Measurements from ENCODE around the gene AOPEP. TPM values are rescaled to one million over a fixed set of nuclear protein-coding genes. Genes with fewer than 3 reads are reported as not detected.

AOPEP gene
- polyA plus RNA-seq, 1 donor from 2014 or later, result 10.0 TPM

DNA sequence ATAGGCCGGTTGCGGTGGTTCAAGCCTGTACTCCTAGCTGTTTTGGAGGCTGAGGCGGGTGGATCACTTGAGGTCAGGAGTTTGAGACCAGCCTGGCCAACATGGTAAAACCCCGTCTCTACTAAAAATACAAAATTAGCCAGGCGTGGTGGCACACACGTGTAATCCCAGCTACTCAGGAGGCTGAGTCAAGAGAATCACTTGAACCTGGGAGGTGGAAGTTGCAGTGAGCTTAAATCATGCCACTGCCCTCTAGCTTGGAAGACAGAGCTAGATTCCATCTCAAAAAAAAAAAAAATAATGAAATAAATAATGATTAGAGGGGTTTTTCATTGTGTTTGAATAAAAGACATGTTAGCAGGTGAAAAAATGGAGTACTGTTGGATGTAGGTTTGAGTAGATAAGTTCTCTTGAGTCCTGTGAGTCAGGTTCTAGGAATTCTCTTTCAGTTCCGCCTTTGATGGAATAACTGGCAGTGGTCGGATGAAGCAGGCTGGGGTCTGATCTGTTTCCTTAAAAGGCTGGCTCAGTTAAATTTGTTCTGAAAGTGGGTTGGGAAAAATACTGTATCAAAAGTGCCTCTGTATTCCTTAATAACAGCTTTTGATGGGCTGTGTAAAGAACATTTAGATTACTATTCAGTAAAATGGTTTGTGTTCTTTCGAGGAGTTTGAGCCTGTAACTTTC lies 73.2 kb downstream of the AOPEP start:
- Histone ChIP-seq H3K27ac (ENCODE audit: low read length) (no peak overlapping the region), H3K4me2 (ENCODE audit: low read length) (no peak overlapping the region), H3K36me3 (ENCODE audit: insufficient read depth, low read length) (peaks cover 3% of the 10 kb centered on the region), H4K20me1 (ENCODE audit: insufficient read depth) (no peaks in the 10 kb centered on the region), H3K9ac (ENCODE audit: low read length) (no peak overlapping the region), H3K79me2 (replicated peaks; ENCODE audit: insufficient read depth, low read length) (no peaks in the 10 kb centered on the region), H2AFZ (ENCODE audit: low read depth, low read length) (no peak overlapping the region), H3K9me3 (ENCODE audit: low read length) (no peaks in the 10 kb centered on the region), H3K9me2 (ENCODE audit: insufficient read depth, low read length) (no peaks in the 10 kb centered on the region), H3F3A (ENCODE audit: insufficient read depth, low read length, poor library complexity, severe bottlenecking) (no peaks in the 10 kb centered on the region), H3K4me3 (ENCODE audit: low read length) (no peak overlapping the region), H3K27me3 (ENCODE audit: insufficient read depth, low read depth, low read length) (no peaks in the 10 kb centered on the region)
- TF ChIP-seq POLR2AphosphoS5 (IDR thresholded peaks at IDR 0.05) (no peak), RAD21 (conservative IDR thresholded peaks at IDR 0.05) (no peak)
- TF ChIP-seq, protein P1, sequence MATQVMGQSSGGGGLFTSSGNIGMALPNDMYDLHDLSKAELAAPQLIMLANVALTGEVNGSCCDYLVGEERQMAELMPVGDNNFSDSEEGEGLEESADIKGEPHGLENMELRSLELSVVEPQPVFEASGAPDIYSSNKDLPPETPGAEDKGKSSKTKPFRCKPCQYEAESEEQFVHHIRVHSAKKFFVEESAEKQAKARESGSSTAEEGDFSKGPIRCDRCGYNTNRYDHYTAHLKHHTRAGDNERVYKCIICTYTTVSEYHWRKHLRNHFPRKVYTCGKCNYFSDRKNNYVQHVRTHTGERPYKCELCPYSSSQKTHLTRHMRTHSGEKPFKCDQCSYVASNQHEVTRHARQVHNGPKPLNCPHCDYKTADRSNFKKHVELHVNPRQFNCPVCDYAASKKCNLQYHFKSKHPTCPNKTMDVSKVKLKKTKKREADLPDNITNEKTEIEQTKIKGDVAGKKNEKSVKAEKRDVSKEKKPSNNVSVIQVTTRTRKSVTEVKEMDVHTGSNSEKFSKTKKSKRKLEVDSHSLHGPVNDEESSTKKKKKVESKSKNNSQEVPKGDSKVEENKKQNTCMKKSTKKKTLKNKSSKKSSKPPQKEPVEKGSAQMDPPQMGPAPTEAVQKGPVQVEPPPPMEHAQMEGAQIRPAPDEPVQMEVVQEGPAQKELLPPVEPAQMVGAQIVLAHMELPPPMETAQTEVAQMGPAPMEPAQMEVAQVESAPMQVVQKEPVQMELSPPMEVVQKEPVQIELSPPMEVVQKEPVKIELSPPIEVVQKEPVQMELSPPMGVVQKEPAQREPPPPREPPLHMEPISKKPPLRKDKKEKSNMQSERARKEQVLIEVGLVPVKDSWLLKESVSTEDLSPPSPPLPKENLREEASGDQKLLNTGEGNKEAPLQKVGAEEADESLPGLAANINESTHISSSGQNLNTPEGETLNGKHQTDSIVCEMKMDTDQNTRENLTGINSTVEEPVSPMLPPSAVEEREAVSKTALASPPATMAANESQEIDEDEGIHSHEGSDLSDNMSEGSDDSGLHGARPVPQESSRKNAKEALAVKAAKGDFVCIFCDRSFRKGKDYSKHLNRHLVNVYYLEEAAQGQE (IDR thresholded peaks at IDR 0.05; ENCODE audit: borderline replicate concordance), result no peak

GRCh38 chr9:94800424-94801117 lies 74.1 kb downstream of the AOPEP start:
- no peaks in the 10 kb centered on the region for H3K79me2 ChIP-seq (replicated peaks; ENCODE audit: insufficient read depth, low read length)
- no peak overlapping the region for H2AFZ ChIP-seq (ENCODE audit: low read depth, low read length)
- no peak overlapping the region for H3K9ac ChIP-seq (ENCODE audit: low read length)
- no peaks in the 10 kb centered on the region for H3K27me3 ChIP-seq (ENCODE audit: insufficient read depth, low read depth, low read length)
- H3K4me3 ChIP-seq (ENCODE audit: low read length), result no peak overlapping the region
- H3K27ac ChIP-seq (ENCODE audit: low read length), result no peak overlapping the region
- no peaks in the 10 kb centered on the region for H4K20me1 ChIP-seq (ENCODE audit: insufficient read depth)
- no peaks in the 10 kb centered on the region for H3K9me2 ChIP-seq (ENCODE audit: insufficient read depth, low read length)
- no peak overlapping the region for H3K4me2 ChIP-seq (ENCODE audit: low read length)
- TF ChIP-seq, protein P2, sequence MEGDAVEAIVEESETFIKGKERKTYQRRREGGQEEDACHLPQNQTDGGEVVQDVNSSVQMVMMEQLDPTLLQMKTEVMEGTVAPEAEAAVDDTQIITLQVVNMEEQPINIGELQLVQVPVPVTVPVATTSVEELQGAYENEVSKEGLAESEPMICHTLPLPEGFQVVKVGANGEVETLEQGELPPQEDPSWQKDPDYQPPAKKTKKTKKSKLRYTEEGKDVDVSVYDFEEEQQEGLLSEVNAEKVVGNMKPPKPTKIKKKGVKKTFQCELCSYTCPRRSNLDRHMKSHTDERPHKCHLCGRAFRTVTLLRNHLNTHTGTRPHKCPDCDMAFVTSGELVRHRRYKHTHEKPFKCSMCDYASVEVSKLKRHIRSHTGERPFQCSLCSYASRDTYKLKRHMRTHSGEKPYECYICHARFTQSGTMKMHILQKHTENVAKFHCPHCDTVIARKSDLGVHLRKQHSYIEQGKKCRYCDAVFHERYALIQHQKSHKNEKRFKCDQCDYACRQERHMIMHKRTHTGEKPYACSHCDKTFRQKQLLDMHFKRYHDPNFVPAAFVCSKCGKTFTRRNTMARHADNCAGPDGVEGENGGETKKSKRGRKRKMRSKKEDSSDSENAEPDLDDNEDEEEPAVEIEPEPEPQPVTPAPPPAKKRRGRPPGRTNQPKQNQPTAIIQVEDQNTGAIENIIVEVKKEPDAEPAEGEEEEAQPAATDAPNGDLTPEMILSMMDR (IDR thresholded peaks at IDR 0.05; ENCODE audit: poor library complexity, severe bottlenecking), result no peak
- no peak for TF ChIP-seq MXI1 (conservative IDR thresholded peaks at IDR 0.05; ENCODE audit: poor library complexity, severe bottlenecking)
- TF ChIP-seq TAF1 (IDR thresholded peaks at IDR 0.05; ENCODE audit: low read depth), result no peak
- no peak for TF ChIP-seq SMC3 (conservative IDR thresholded peaks at IDR 0.05; ENCODE audit: poor library complexity)
- TF ChIP-seq RAD21 (conservative IDR thresholded peaks at IDR 0.05), result no peak
- TF ChIP-seq POLR2AphosphoS5 (IDR thresholded peaks at IDR 0.05), result no peak
- TF ChIP-seq EP300 (conservative IDR thresholded peaks at IDR 0.05; ENCODE audit: poor library complexity, severe bottlenecking), result no peak
- TF ChIP-seq, protein P1 (IDR thresholded peaks at IDR 0.05; ENCODE audit: borderline replicate concordance), result no peak
- no peak for TF ChIP-seq EZH2 (IDR thresholded peaks at IDR 0.05; ENCODE audit: borderline replicate concordance, insufficient read depth, low read length, poor library complexity, severe bottlenecking)
- H3K36me3 ChIP-seq (ENCODE audit: insufficient read depth, low read length), result no peaks in the 10 kb centered on the region
- no peaks in the 10 kb centered on the region for H3K9me3 ChIP-seq (ENCODE audit: low read length)
- H3F3A ChIP-seq (ENCODE audit: insufficient read depth, low read length, poor library complexity, severe bottlenecking), result no peaks in the 10 kb centered on the region
